Measurements from ENCODE around the gene DIP2A. TPM values are rescaled to one million over a fixed set of nuclear protein-coding genes. Genes with fewer than 3 reads are reported as not detected.

DIP2A gene
- total and polyA plus RNA-seq, 2 experiments from 2014 or later, result 19.8 to 24.6 TPM

GRCh38 chr21:46478910-46479309, 20.2 kb downstream of the DIP2A start:
- TF ChIP-seq CTCF (IDR thresholded peaks at IDR 0.05; ENCODE audit: poor library complexity) (no peak), EZH2 (IDR thresholded peaks at IDR 0.05; ENCODE audit: borderline replicate concordance) (no peak), EZH2phosphoT487 (IDR thresholded peaks at IDR 0.05; ENCODE audit: low read depth, severe bottlenecking, unreplicated experiment) (no peak)
- Histone ChIP-seq H3K9me3 (ENCODE audit: low read depth) (no peaks in the 10 kb centered on the region), H3K9me2 (replicated peaks; ENCODE audit: insufficient read depth) (no peaks in the 10 kb centered on the region), H2AFZ (no peak overlapping the region), H3K4me3 (no peak overlapping the region), H3K79me2 (peaks cover 60% of the 10 kb centered on the region), H3K27me3 (no peaks in the 10 kb centered on the region), H4K20me1 (ENCODE audit: insufficient read depth, poor library complexity, severe bottlenecking) (no peaks in the 10 kb centered on the region), H3K4me2 (no peak overlapping the region), H3K36me3 (replicated peaks; ENCODE audit: insufficient read depth, low read depth) (no peaks in the 10 kb centered on the region), H3K27ac (no peak overlapping the region), H3K4me1 (ENCODE audit: insufficient read depth) (no peaks in the 10 kb centered on the region)
- DNase-seq (ENCODE audit: low spot score), result no peak
- WGBS (ENCODE audit: low lambda C conversion rate, missing lambda C conversion rate), result 95% methylated on average over 2 of the region's 2 CpGs

GRCh38 chr21:46480466-46480865, 21.8 kb downstream of the DIP2A start:
- 92% methylated on average over 5 of the region's 5 CpGs for WGBS (ENCODE audit: low lambda C conversion rate, missing lambda C conversion rate)

GRCh38 chr21:46482225-46482845, 23.6 kb downstream of the DIP2A start:
- TF ChIP-seq CTCF (IDR thresholded peaks at IDR 0.05; ENCODE audit: poor library complexity), result no peak
- TF ChIP-seq EZH2phosphoT487 (IDR thresholded peaks at IDR 0.05; ENCODE audit: low read depth, severe bottlenecking, unreplicated experiment), result no peak
- TF ChIP-seq EZH2 (IDR thresholded peaks at IDR 0.05; ENCODE audit: borderline replicate concordance), result no peak
- Histone ChIP-seq H3K4me2 (no peak overlapping the region), H4K20me1 (ENCODE audit: insufficient read depth, poor library complexity, severe bottlenecking) (no peaks in the 10 kb centered on the region), H3K9me3 (ENCODE audit: low read depth) (no peaks in the 10 kb centered on the region), H3K79me2 (peaks cover 49% of the 10 kb centered on the region), H2AFZ (no peak overlapping the region), H3K36me3 (replicated peaks; ENCODE audit: insufficient read depth, low read depth) (no peaks in the 10 kb centered on the region), H3K4me1 (ENCODE audit: insufficient read depth) (no peaks in the 10 kb centered on the region), H3K27ac (no peak overlapping the region), H3K4me3 (no peak overlapping the region), H3K27me3 (no peaks in the 10 kb centered on the region), H3K9me2 (replicated peaks; ENCODE audit: insufficient read depth) (no peaks in the 10 kb centered on the region)
- DNase-seq (ENCODE audit: low spot score), result no peak
- WGBS (ENCODE audit: low lambda C conversion rate, missing lambda C conversion rate), result 90% methylated on average over 6 of the region's 6 CpGs

More at GRCh38 chr21:46480466-46480865, 21.8 kb downstream of the DIP2A start:
- H2AFZ ChIP-seq, result no peak overlapping the region
- H3K27me3 ChIP-seq, result no peaks in the 10 kb centered on the region
- H3K4me3 ChIP-seq, result no peak overlapping the region
- DNase-seq (ENCODE audit: low spot score), result no peak
- H3K9me2 ChIP-seq (replicated peaks; ENCODE audit: insufficient read depth), result no peaks in the 10 kb centered on the region
- peaks cover 52% of the 10 kb centered on the region for H3K79me2 ChIP-seq
- no peaks in the 10 kb centered on the region for H4K20me1 ChIP-seq (ENCODE audit: insufficient read depth, poor library complexity, severe bottlenecking)
- no peaks in the 10 kb centered on the region for H3K36me3 ChIP-seq (replicated peaks; ENCODE audit: insufficient read depth, low read depth)
- H3K4me1 ChIP-seq (ENCODE audit: insufficient read depth), result no peaks in the 10 kb centered on the region
- H3K27ac ChIP-seq, result no peak overlapping the region
- TF ChIP-seq EZH2phosphoT487 (IDR thresholded peaks at IDR 0.05; ENCODE audit: low read depth, severe bottlenecking, unreplicated experiment) (no peak), EZH2 (IDR thresholded peaks at IDR 0.05; ENCODE audit: borderline replicate concordance) (no peak), CTCF (IDR thresholded peaks at IDR 0.05; ENCODE audit: poor library complexity) (no peak)
- H3K4me2 ChIP-seq, result no peak overlapping the region
- no peaks in the 10 kb centered on the region for H3K9me3 ChIP-seq (ENCODE audit: low read depth)

Data from hepatocyte (in vitro differentiated cells).